H1 (cell line): ENCODE measurements around the gene ACACB. TPM values are rescaled to one million over a fixed set of nuclear protein-coding genes. Genes with fewer than 3 reads are reported as not detected.

Experiments used
- CBX8 ChIP-seq: fragments of 300-800, 300-1000 bp; sonication (generic); IDR thresholded peaks from 2 replicates; pipeline ENCODE4 v1.7.1; 2016; ENCODE audit warnings: low read depth, low read length, borderline replicate concordance
- CTBP2 ChIP-seq: IDR thresholded peaks from 2 replicates; pipeline ENCODE4 v1.7.0; 2011; ENCODE audit warnings: borderline replicate concordance, mild to moderate bottlenecking, moderate library complexity, mixed read lengths, low read length; ENCODE audit not compliant: insufficient read depth, insufficient read length
- EP300 ChIP-seq, 2 experiments: IDR thresholded peaks; 1 replicate in 1 of 2; 2 replicates in 1 of 2; pipeline ENCODE4 v1.6.1; 2011 to 2012; ENCODE audit warnings: low read depth in 2 of 2, low read length in 2 of 2, mild to moderate bottlenecking in 2 of 2, borderline replicate concordance in 1 of 2, inconsistent platforms in 1 of 2, moderate library complexity in 1 of 2
- GTF2F1 ChIP-seq: IDR thresholded peaks from 2 replicates; pipeline ENCODE4 v1.6.1; 2012; ENCODE audit warnings: low read depth, low read length, improper control_type of control experiment, borderline replicate concordance
- KDM1A ChIP-seq: fragments of 200-600, 300-600 bp; sonication (generic); IDR thresholded peaks from 2 replicates; pipeline ENCODE4 v1.7.1; 2016; ENCODE audit warnings: mild to moderate bottlenecking, low read length, borderline replicate concordance
- KDM4A ChIP-seq: IDR thresholded peaks from one replicate; pipeline ENCODE4 v1.7.1; 2012; ENCODE audit warnings: low read depth, mild to moderate bottlenecking, moderate library complexity, low read length, inconsistent platforms; ENCODE audit not compliant: severe bottlenecking
- PHF8 ChIP-seq: fragments of 200-600 bp; sonication (generic); conservative IDR thresholded peaks from 2 replicates; pipeline ENCODE4 v1.7.1; 2012; ENCODE audit warnings: low read depth, mild to moderate bottlenecking, inconsistent platforms, low read length, moderate library complexity
- POU5F1 ChIP-seq: IDR thresholded peaks from 2 replicates; pipeline ENCODE4 v1.6.1; 2011; ENCODE audit warnings: low read depth, mild to moderate bottlenecking, low read length, moderate library complexity
- SP1 ChIP-seq: IDR thresholded peaks from 2 replicates; pipeline ENCODE4 v1.6.1; 2011; ENCODE audit warnings: low read depth, low read length
- SP2 ChIP-seq: IDR thresholded peaks from 2 replicates; pipeline ENCODE4 v1.6.1; 2012; ENCODE audit warnings: mild to moderate bottlenecking, low read length, inconsistent platforms
- TEAD4 ChIP-seq: IDR thresholded peaks from 2 replicates; pipeline ENCODE4 v1.6.1; 2012; ENCODE audit warnings: low read depth, low read length, inconsistent platforms, mixed read lengths
- polyA plus RNA-seq, 7 experiments: library from polyadenylated mRNA; depleted of rRNA in 3 of 7; stranded (reverse) in 5 of 7; unstranded in 2 of 7; fragments of >200 nt in 5 of 7; fragments of 200-250 nt in 2 of 7; gene quantifications; 1 replicate in 5 of 7; 2 replicates in 1 of 7; 4 replicates in 1 of 7; pipeline versions ENCODE4 v1.2.1 to v1.2.3, GENCODE V29; 2011 to 2013; ENCODE audit warnings: missing spikeins in 2 of 7, mixed read lengths in 2 of 7
- total RNA-seq: library from RNA; stranded (reverse); fragmentation: NEBNext Ultra II Directional; extraction: Animal tissue kit (Norgen Biotek cat#: 25700); gene quantifications from 2 replicates; pipeline ENCODE4 v1.2.1, GENCODE V29; 2021
- TF ChIP-seq, protein P1 (sequence below): fragments of 300-600 bp; sonication (generic); IDR thresholded peaks from 2 replicates; pipeline ENCODE4 v1.7.1; 2012; ENCODE audit warnings: low read length, moderate library complexity, mild to moderate bottlenecking, inconsistent platforms; ENCODE audit not compliant: insufficient replicate concordance

ACACB gene
- total and polyA plus RNA-seq, 2 of the 8 experiments (the other 6 are each of a cell fraction or from before 2014, with no cell fraction given): 5.8 to 15.3 TPM

- TF ChIP-seq, protein P1, sequence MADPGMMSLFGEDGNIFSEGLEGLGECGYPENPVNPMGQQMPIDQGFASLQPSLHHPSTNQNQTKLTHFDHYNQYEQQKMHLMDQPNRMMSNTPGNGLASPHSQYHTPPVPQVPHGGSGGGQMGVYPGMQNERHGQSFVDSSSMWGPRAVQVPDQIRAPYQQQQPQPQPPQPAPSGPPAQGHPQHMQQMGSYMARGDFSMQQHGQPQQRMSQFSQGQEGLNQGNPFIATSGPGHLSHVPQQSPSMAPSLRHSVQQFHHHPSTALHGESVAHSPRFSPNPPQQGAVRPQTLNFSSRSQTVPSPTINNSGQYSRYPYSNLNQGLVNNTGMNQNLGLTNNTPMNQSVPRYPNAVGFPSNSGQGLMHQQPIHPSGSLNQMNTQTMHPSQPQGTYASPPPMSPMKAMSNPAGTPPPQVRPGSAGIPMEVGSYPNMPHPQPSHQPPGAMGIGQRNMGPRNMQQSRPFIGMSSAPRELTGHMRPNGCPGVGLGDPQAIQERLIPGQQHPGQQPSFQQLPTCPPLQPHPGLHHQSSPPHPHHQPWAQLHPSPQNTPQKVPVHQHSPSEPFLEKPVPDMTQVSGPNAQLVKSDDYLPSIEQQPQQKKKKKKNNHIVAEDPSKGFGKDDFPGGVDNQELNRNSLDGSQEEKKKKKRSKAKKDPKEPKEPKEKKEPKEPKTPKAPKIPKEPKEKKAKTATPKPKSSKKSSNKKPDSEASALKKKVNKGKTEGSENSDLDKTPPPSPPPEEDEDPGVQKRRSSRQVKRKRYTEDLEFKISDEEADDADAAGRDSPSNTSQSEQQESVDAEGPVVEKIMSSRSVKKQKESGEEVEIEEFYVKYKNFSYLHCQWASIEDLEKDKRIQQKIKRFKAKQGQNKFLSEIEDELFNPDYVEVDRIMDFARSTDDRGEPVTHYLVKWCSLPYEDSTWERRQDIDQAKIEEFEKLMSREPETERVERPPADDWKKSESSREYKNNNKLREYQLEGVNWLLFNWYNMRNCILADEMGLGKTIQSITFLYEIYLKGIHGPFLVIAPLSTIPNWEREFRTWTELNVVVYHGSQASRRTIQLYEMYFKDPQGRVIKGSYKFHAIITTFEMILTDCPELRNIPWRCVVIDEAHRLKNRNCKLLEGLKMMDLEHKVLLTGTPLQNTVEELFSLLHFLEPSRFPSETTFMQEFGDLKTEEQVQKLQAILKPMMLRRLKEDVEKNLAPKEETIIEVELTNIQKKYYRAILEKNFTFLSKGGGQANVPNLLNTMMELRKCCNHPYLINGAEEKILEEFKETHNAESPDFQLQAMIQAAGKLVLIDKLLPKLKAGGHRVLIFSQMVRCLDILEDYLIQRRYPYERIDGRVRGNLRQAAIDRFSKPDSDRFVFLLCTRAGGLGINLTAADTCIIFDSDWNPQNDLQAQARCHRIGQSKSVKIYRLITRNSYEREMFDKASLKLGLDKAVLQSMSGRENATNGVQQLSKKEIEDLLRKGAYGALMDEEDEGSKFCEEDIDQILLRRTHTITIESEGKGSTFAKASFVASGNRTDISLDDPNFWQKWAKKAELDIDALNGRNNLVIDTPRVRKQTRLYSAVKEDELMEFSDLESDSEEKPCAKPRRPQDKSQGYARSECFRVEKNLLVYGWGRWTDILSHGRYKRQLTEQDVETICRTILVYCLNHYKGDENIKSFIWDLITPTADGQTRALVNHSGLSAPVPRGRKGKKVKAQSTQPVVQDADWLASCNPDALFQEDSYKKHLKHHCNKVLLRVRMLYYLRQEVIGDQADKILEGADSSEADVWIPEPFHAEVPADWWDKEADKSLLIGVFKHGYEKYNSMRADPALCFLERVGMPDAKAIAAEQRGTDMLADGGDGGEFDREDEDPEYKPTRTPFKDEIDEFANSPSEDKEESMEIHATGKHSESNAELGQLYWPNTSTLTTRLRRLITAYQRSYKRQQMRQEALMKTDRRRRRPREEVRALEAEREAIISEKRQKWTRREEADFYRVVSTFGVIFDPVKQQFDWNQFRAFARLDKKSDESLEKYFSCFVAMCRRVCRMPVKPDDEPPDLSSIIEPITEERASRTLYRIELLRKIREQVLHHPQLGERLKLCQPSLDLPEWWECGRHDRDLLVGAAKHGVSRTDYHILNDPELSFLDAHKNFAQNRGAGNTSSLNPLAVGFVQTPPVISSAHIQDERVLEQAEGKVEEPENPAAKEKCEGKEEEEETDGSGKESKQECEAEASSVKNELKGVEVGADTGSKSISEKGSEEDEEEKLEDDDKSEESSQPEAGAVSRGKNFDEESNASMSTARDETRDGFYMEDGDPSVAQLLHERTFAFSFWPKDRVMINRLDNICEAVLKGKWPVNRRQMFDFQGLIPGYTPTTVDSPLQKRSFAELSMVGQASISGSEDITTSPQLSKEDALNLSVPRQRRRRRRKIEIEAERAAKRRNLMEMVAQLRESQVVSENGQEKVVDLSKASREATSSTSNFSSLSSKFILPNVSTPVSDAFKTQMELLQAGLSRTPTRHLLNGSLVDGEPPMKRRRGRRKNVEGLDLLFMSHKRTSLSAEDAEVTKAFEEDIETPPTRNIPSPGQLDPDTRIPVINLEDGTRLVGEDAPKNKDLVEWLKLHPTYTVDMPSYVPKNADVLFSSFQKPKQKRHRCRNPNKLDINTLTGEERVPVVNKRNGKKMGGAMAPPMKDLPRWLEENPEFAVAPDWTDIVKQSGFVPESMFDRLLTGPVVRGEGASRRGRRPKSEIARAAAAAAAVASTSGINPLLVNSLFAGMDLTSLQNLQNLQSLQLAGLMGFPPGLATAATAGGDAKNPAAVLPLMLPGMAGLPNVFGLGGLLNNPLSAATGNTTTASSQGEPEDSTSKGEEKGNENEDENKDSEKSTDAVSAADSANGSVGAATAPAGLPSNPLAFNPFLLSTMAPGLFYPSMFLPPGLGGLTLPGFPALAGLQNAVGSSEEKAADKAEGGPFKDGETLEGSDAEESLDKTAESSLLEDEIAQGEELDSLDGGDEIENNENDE: no peak
- TF ChIP-seq PHF8 (no peak), POU5F1 (no peak), SP2 (no peak), CBX8 (no peak), EP300 (IDR thresholded peaks at IDR 0.05; ENCODE audit: borderline replicate concordance in 1 of 2, low read depth in 2 of 2, low read length in 2 of 2) (no peak), SP1 (no peak), TEAD4 (no peak), KDM1A (no peak), CTBP2 (no peak), KDM4A (no peak), GTF2F1 (no peak)
Measured at GRCh38 chr12:109305547-109305946, 189.2 kb downstream of the ACACB start (continued).
